Spleen (tissue), 10 donors: ENCODE measurements around the gene CPOX. TPM values are rescaled to one million over a fixed set of nuclear protein-coding genes. Genes with fewer than 3 reads are reported as not detected.

Experiments
- polyA plus RNA-seq, 3 donors: library from polyadenylated mRNA; stranded (reverse); fragments of 200-250 nt; gene quantifications; one replicate each; pipeline ENCODE4 v1.2.1, GENCODE V29; 2013
- total RNA-seq, 7 donors: library from RNA; depleted of rRNA in 3 of 7; stranded (reverse); fragments of >200 nt in 3 of 7; fragmentation: NEBNext Ultra II Directional in 4 of 7; extraction: Animal tissue kit (Norgen Biotek cat#: 25700) in 4 of 7; gene quantifications; one replicate each; pipeline versions ENCODE4 v1.1.0 to v1.2.1, GENCODE V29; 2016 to 2021
- donor health status: healthy with polysubstance abuse.
- donor health status: DM: no; HTN: no; CAD: no; lungs with moderate emphysema.
- donor health status: DM: no; HTN: no; CAD: no.
- donor health status: Bipolar disorder and iron deficiency.
- donor health status: healthy.
- donor health status: DM: no; HTN: no; CAD: no.
- donor health status: DM: yes; HTN: yes; CAD: no.

CPOX gene
- total and polyA plus RNA-seq, 10 donors: 9.8 to 26.0 (median 16.6) TPM

Other genes starting within 250 kb of the CPOX start
- gene OR5K4, start 239.8 kb downstream of the CPOX start, total RNA-seq: not detected
- gene OR5K4, start 239.8 kb downstream of the CPOX start, polyA plus RNA-seq: not detected
- gene OR5K3, start 202.9 kb downstream of the CPOX start, total RNA-seq: not detected
- not detected for gene OR5K3, start 202.9 kb downstream of the CPOX start, polyA plus RNA-seq
- gene OR5K1, start 130.4 kb downstream of the CPOX start, total RNA-seq: not detected
- gene OR5K1, start 130.4 kb downstream of the CPOX start, polyA plus RNA-seq: not detected
- gene OR5K2, start 95.9 kb downstream of the CPOX start, total RNA-seq: not detected
- not detected for gene OR5K2, start 95.9 kb downstream of the CPOX start, polyA plus RNA-seq
- gene CLDND1, start 70.7 kb downstream of the CPOX start, total RNA-seq: 100 to 1,000 TPM in 5 of 7 donors, 10 to 100 TPM in 2; 84.0 to 174 (median 114) TPM
- 10 to 100 TPM; 26.1 to 30.7 (median 28.2) TPM for gene CLDND1, start 70.7 kb downstream of the CPOX start, polyA plus RNA-seq
- 10 to 100 TPM in 1 of 7 donors, 1 to 10 TPM in 5, not detected in 1; 1.8 to 11.9 (median 5.6) TPM for gene GPR15, start 61.6 kb downstream of the CPOX start, total RNA-seq
- under 1 TPM; 0.30 to 0.86 (median 0.49) TPM for gene GPR15, start 61.6 kb downstream of the CPOX start, polyA plus RNA-seq
- 10 to 100 TPM in 3 of 7 donors, 1 to 10 TPM in 4; 6.9 to 16.8 (median 9.9) TPM for gene ST3GAL6, start 169.7 kb upstream of the CPOX start, total RNA-seq
- gene ST3GAL6, start 169.7 kb upstream of the CPOX start, polyA plus RNA-seq: 1 to 10 TPM; 2.5 to 7.2 (median 5.4) TPM